DMS79 (cell line): ENCODE measurements around the gene CCDC8.
"Not testable (repeated sequence)": the region's sequence is repeated elsewhere in the genome, so short reads cannot be mapped to it uniquely, and the experiment has no call there.

Experiments
- DNase-seq: peaks from one replicate; lab custom pipeline; 2025; lab: John Stamatoyannopoulos, UW

Gene CCDC8

GRCh38 chr19:46413262-46414031, at the start of gene CCDC8:
CCDC8 (minus strand) TSS chr19:46413564; CDS start chr19:46412810, 754 bp downstream.
- DNase-seq, result peak; percentile 74

- peak; percentile 40 for DNase-seq
These were observed 48.2 kb upstream of the CCDC8 start for GRCh38 chr19:46461537-46461936.

GRCh38 chr19:46460981-46461380, 47.6 kb upstream of the CCDC8 start:
- DNase-seq, result no peak

- no peak for DNase-seq
These were observed 46.7 kb upstream of the CCDC8 start for GRCh38 chr19:46460055-46460454.

- DNase-seq, result no peak
These were observed 43.6 kb upstream of the CCDC8 start for GRCh38 chr19:46456930-46457329.

GRCh38 chr19:46454244-46454643, 40.9 kb upstream of the CCDC8 start:
- DNase-seq, result no peak

- DNase-seq, result no peak
These were observed 40.3 kb upstream of the CCDC8 start for GRCh38 chr19:46453661-46454060.

- no peak for DNase-seq
These were observed 38.8 kb upstream of the CCDC8 start for GRCh38 chr19:46452186-46452585.

GRCh38 chr19:46451352-46451751, 38.0 kb upstream of the CCDC8 start:
- no peak for DNase-seq

GRCh38 chr19:46450737-46451136, 37.4 kb upstream of the CCDC8 start:
- DNase-seq, result no peak

- no peak for DNase-seq
These were observed 35.9 kb upstream of the CCDC8 start for GRCh38 chr19:46449228-46449627.

GRCh38 chr19:46448601-46449000, 35.2 kb upstream of the CCDC8 start:
- no peak for DNase-seq

GRCh38 chr19:46447824-46448223, 34.5 kb upstream of the CCDC8 start:
- no peak for DNase-seq

GRCh38 chr19:46447006-46447405, 33.6 kb upstream of the CCDC8 start:
- DNase-seq, result no peak

GRCh38 chr19:46446021-46446420, 32.7 kb upstream of the CCDC8 start:
- no peak for DNase-seq

- DNase-seq, result no peak
These were observed 29.6 kb upstream of the CCDC8 start for GRCh38 chr19:46442808-46443450.

- DNase-seq, result no peak
These were observed 28.5 kb upstream of the CCDC8 start for GRCh38 chr19:46441866-46442265.

GRCh38 chr19:46435689-46436088, 22.3 kb upstream of the CCDC8 start:
- DNase-seq, result not testable (repeated sequence)

- DNase-seq, result no peak
These were observed 21.6 kb upstream of the CCDC8 start for GRCh38 chr19:46435009-46435408.

- not testable (repeated sequence) for DNase-seq
These were observed 20.1 kb upstream of the CCDC8 start for GRCh38 chr19:46433470-46433869.

GRCh38 chr19:46431824-46432223, 18.5 kb upstream of the CCDC8 start:
- DNase-seq, result no peak

GRCh38 chr19:46429999-46430398, 16.6 kb upstream of the CCDC8 start:
- no peak for DNase-seq
